ENCODE results near the gene ARID5A.
"Not testable (repeated sequence)": the region's sequence is repeated elsewhere in the genome, so short reads cannot be mapped to it uniquely, and the experiment has no call there.

Gene ARID5A

DNA sequence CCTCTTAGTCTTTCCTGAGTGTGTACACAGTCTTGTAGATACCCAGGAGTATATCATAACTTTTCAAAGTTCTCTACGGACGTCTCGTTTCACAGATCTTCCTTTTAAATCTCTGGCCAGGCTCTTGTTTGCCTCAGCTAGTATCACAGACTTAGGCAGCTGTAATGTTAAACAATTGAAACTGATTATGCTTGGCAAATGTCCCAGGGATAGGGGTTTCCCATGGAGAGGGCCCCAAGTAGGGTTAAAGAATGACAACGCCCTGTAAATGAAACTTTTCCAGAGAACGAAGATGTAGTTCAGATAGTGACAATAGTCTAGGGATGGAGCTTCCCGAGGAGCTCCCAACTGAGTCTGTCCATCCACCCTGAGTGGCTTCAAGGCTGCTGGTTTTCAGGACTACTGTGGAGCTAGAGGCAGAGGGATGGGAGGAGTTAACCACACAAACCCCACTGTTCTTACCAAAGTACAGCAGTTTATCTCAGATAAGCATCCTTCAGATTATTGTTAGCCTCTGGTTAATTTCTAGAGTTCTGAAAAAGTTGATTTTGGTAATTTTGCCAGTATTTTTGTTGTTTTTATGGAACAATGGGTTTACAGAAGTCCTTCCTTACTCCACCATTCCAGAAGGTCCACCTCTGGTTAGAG, 40.4 kb upstream of the ARID5A start:
- no peaks in the 10 kb centered on the region for H4K20me1 ChIP-seq (ENCODE audit: insufficient read depth, low read length, poor library complexity, severe bottlenecking)
- no peak overlapping the region for H3K4me3 ChIP-seq (ENCODE audit: low read length, poor library complexity, severe bottlenecking)
- no peaks in the 10 kb centered on the region for H3K79me2 ChIP-seq (ENCODE audit: insufficient read depth, low read length)
- H3K27me3 ChIP-seq (ENCODE audit: insufficient read depth, low read length, poor library complexity, severe bottlenecking) = no peaks in the 10 kb centered on the region
- no peaks in the 10 kb centered on the region for H3K36me3 ChIP-seq (ENCODE audit: insufficient read depth, low read length)
- H3K4me1 ChIP-seq (ENCODE audit: insufficient read depth, low read length, poor library complexity, severe bottlenecking) = no peaks in the 10 kb centered on the region
- no peak overlapping the region for H2AFZ ChIP-seq (ENCODE audit: low read length)
- H3K9me2 ChIP-seq (replicated peaks; ENCODE audit: low read depth, low read length) = no peaks in the 10 kb centered on the region
- no peak overlapping the region for H3K9ac ChIP-seq (ENCODE audit: low read depth, low read length, poor library complexity, severe bottlenecking)
- H3K9me3 ChIP-seq (ENCODE audit: insufficient read depth, low read depth, low read length) = peaks cover 3% of the 10 kb centered on the region; the same call in 1 of the 2 replicates
- H3K4me2 ChIP-seq (ENCODE audit: low read depth, low read length, poor library complexity, severe bottlenecking) = no peak overlapping the region
- no peaks in the 10 kb centered on the region for H3F3A ChIP-seq (ENCODE audit: low read depth)
- no peak for TF ChIP-seq EZH2phosphoT487 (IDR thresholded peaks at IDR 0.05; ENCODE audit: borderline replicate concordance)
- TF ChIP-seq, protein P1, sequence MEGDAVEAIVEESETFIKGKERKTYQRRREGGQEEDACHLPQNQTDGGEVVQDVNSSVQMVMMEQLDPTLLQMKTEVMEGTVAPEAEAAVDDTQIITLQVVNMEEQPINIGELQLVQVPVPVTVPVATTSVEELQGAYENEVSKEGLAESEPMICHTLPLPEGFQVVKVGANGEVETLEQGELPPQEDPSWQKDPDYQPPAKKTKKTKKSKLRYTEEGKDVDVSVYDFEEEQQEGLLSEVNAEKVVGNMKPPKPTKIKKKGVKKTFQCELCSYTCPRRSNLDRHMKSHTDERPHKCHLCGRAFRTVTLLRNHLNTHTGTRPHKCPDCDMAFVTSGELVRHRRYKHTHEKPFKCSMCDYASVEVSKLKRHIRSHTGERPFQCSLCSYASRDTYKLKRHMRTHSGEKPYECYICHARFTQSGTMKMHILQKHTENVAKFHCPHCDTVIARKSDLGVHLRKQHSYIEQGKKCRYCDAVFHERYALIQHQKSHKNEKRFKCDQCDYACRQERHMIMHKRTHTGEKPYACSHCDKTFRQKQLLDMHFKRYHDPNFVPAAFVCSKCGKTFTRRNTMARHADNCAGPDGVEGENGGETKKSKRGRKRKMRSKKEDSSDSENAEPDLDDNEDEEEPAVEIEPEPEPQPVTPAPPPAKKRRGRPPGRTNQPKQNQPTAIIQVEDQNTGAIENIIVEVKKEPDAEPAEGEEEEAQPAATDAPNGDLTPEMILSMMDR (conservative IDR thresholded peaks at IDR 0.05; ENCODE audit: low read length) = no peak

DNA sequence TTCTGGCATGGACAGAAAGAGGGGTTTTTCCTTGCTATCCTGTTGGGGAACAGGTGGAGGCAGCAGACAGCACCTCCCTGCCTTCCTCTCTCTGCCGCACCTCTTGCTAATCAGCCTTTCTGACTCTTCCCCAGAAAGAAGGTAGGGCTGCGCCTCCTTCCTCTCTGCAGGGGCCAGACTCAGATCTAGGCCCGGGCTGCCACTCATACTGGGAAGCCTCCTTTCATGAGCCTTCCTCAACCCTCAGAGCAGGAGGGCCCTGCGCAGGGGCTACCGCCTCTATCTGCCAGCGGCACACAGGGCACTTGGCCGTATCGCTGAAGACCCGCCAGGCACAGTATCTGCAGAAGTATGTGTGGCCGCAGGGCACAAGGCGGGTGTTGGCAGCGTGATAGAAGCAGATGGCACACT, 38.5 kb upstream of the ARID5A start:
- H3K9ac ChIP-seq (ENCODE audit: low read depth, low read length, poor library complexity, severe bottlenecking) = no peak overlapping the region
- no peaks in the 10 kb centered on the region for H3K9me2 ChIP-seq (replicated peaks; ENCODE audit: low read depth, low read length)
- H3K4me1 ChIP-seq (ENCODE audit: insufficient read depth, low read length, poor library complexity, severe bottlenecking) = no peaks in the 10 kb centered on the region
- H3K36me3 ChIP-seq (ENCODE audit: insufficient read depth, low read length) = no peaks in the 10 kb centered on the region
- H3K27me3 ChIP-seq (ENCODE audit: insufficient read depth, low read length, poor library complexity, severe bottlenecking) = no peaks in the 10 kb centered on the region
- H4K20me1 ChIP-seq (ENCODE audit: insufficient read depth, low read length, poor library complexity, severe bottlenecking) = no peaks in the 10 kb centered on the region
- no peaks in the 10 kb centered on the region for H3K79me2 ChIP-seq (ENCODE audit: insufficient read depth, low read length)
- TF ChIP-seq, protein P1 (conservative IDR thresholded peaks at IDR 0.05; ENCODE audit: low read length) = no peak
- H3K4me3 ChIP-seq (ENCODE audit: low read length, poor library complexity, severe bottlenecking) = no peak overlapping the region
- no peak overlapping the region for H2AFZ ChIP-seq (ENCODE audit: low read length)
- no peak overlapping the region for H3K4me2 ChIP-seq (ENCODE audit: low read depth, low read length, poor library complexity, severe bottlenecking)
- no peaks in the 10 kb centered on the region for H3F3A ChIP-seq (ENCODE audit: low read depth)
- H3K9me3 ChIP-seq (ENCODE audit: insufficient read depth, low read depth, low read length) = peaks cover 3% of the 10 kb centered on the region; the same call in 1 of the 2 replicates

DNA sequence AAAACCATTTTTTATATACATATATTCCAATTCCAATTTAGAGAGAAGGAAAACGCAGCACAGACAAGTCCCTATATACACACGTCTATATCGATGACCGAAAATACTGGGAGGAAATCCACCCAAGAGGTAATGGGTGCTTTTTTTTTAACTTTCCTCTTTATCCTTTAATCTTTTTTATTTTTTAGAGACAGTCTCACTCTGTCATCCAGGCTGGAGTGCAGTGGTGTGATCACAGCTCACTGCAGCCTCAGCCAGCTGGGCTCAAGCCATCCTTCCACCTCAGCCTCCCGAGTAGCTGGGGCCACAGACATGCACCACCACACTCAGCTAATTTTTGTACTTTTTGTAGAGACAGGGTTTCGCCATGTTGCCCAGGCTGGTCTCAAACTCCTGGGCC, 37.9 kb upstream of the ARID5A start:
- not testable (repeated sequence) for H4K20me1 ChIP-seq (ENCODE audit: insufficient read depth, low read length, poor library complexity, severe bottlenecking); H3K9ac ChIP-seq (ENCODE audit: low read depth, low read length, poor library complexity, severe bottlenecking); H3K4me2 ChIP-seq (ENCODE audit: low read depth, low read length, poor library complexity, severe bottlenecking)

More for the DNA sequence above, 37.9 kb upstream of the ARID5A start:
- H3K79me2 ChIP-seq (ENCODE audit: insufficient read depth, low read length); H3K27me3 ChIP-seq (ENCODE audit: insufficient read depth, low read length, poor library complexity, severe bottlenecking); H3K4me1 ChIP-seq (ENCODE audit: insufficient read depth, low read length, poor library complexity, severe bottlenecking); H3K9me2 ChIP-seq (replicated peaks; ENCODE audit: low read depth, low read length); H3K4me3 ChIP-seq (ENCODE audit: low read length, poor library complexity, severe bottlenecking); H3K9me3 ChIP-seq (ENCODE audit: insufficient read depth, low read depth, low read length); H3F3A ChIP-seq (ENCODE audit: low read depth); H3K36me3 ChIP-seq (ENCODE audit: insufficient read depth, low read length); H2AFZ ChIP-seq (ENCODE audit: low read length): not testable (repeated sequence)
